GM21515 (cell line): ENCODE measurements around the gene KAZALD1.
"Not testable (repeated sequence)": the region's sequence is repeated elsewhere in the genome, so short reads cannot be mapped to it uniquely, and the experiment has no call there.

Experiments used
- ATAC-seq: cut with Tn5 transposase; IDR thresholded peaks from one replicate; pipeline ENCODE4 v1.9.1; 2021; ENCODE audit not compliant: unreplicated experiment

Gene KAZALD1

DNA sequence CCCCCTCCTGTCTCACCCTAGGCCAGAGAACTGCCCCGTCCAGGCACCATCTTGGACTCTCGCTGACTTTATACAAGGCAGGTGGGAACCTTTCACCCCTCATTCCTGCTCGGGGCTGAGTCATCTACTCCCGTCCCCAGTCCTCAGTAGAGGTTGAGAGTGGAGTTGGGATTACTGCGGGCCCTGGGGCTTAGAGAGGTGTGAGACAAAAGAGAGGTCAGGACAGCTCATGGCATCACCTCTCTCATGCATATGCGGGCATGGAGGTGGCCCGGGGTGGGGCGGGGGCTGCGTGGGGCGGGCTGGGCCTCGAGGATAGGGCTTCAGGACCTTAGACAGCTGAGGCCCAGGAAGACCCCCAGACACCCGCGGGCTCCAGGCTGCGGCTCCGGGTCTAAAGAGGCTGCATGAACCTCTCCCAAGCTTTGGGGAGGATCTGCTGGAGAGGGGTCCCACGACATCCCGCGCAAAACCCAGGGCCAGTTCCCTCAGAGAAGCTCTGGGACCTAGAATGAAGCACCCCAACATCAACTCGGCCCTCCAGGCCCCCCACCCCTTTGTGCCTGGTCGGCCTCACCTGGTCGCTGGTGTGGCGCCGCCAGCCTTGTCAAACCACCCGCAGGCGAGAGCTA is 31.2 kb upstream of the KAZALD1 start:
- ATAC-seq, result no peak

DNA sequence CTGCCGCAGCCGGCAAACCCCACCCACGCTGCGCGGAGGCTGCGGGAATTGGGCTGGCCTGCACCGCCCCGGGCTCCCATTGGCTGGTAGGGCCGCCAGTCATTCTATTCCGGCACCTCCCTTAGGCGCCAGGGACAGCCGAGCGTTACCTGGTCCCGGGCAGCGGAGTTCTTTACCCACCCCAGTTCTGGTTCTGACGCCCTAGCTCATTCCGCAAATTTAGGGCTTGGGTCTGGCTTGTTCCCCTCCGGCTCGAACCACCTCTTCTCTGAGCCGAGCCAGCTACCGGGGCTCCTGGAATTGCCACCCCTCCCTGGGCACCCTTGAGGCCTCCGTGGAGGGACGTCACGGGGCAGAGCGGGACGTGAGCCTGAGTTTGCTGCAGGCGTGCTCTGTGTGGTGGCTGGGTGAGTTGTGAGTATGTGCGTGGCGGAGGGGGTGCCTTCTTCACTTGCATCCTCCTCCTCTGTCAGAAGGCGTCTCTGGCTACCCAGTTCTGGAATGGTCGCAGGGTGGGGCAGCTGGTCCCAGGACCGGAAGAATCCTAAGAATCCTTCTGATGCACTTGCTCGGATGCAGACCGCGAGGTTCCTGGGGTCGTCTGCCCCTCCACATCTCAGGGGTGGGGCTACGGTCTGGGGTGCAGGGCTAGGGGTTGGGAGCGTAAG is 30.5 kb upstream of the KAZALD1 start, which contains the start of the genes PDZD7 and SFXN3:
Gene PDZD7, minus strand, starts transcription at position 2 of the 668 bp plus-strand sequence. CDS start 910 bp downstream, outside the sequence.
Gene SFXN3, plus strand, starts transcription at position 107 of the 668 bp plus-strand sequence. CDS start 3,461 bp downstream, outside the sequence.
- ATAC-seq, result peak; percentile 94

DNA sequence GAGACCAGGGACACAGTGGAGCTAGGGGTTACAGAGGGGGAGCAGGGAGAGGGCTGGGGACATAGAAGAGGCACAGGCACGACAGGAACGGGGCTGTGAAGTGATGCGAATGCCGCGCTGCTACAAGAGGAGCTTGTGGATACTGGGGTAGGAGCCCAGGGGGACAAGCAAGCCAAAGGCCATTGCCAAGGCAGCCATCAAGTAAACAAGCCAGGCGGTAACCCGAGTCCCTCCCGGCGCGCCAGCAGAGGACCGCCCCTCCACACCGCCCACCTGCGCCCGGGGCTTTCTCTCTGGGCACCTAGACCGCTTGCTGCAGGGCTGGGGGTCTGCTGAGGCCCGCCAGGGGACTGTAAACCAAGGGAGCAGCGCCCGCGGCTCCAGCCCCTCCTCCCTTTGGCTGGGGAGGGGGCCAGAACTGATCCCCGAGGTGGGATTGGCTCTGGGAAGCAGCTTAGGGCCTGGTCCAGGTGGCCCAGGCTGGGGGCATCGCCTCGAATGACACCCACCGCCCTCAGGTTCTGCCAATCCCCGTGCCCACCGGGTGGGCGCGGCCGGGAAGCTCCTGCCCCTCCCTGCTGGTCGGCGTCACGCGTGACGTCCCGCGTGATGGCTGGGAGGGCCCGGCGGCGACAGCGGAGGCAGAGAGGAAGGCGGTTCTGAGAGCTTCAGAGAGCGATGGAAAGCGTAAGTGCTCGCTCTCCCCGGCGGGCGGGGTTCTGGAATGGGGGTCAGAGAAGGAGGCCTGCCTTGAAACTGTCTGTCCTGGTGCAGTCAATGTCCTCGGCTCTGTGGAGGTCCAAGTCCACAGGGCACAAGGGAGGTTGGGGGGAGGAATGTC is 29.8 kb upstream of the KAZALD1 start:
- peak; percentile 39 for ATAC-seq

DNA sequence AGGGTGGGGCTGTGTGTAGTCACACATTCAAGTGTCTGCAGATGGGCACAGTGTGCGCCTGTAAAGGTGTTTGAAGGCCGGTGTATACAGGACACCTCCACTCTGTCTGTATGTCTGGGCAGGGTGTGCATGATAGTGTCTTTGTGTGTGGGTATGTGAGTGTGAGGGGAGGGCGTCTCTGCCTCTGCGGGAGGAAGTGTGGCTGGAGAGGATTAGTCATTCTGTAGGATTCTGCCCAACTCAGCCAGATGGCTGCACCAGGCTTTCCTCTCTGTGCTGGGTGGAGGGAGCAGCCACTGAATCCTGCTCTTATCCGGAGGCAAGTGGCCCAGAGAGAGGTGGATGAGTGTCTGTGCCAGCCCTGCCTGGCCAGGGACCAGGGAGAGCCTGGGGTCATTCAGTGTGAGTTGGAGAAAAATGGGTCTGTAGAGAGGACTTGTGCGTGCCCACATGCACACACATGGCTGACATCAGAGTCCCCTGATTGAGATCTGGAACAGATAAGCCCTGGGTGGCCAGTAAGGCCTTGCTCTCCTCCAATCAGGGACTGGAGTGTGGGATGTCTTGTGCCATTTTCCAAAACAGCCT is 29.1 kb upstream of the KAZALD1 start:
- ATAC-seq, result peak; percentile 3

DNA sequence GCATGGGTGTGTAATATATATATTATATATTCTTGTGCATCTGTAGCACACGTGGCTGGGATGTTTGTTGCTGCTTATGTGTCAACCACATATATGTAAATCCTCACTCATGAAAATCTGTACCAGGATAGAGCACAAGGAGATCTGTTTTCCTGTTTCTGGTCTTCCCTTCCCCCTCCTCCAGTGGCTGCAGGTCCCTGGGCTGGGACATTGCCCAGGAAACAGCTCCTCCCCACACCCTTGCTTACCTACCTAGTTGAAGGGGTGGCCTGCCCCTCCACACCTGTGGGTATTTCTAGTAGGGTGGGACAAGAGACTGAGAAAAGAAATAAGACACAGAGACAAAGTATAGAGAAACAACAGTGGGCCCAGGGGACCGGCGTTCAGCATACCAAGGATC is 28.5 kb upstream of the KAZALD1 start:
- no peak for ATAC-seq

DNA sequence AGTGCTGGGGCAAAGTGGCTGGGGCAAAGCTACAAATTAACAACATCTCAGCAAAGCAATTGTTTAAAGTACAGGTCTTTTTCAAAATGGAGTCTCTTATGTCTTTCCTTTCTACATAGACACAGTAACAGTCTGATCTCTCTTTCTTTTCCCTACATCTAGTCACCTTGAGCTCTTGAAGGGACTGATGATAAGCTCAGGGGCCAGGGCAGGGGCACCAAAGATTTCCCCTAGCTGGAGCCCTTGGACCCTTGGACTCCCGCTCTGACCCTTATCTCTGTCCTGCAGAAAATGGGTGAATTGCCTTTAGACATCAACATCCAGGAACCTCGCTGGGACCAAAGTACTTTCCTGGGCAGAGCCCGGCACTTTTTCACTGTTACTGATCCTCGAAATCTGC is 27.4 kb upstream of the KAZALD1 start:
- not testable (repeated sequence) for ATAC-seq

DNA sequence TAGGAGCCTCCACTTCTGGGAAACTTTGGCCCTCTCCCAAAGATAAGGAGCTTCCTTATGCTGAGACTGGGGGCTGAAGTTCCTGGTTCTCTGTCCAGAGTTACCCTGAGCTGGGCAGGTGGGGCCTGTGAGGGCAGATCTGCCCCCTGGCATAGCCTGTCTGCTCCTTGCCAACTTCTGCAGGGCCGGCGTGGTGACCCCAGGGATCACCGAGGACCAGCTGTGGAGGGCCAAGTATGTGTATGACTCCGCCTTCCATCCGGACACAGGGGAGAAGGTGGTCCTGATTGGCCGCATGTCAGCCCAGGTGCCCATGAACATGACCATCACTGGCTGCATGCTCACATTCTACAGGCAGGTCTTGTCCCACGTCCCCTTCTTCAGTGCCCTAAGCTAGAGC is 26.5 kb upstream of the KAZALD1 start:
- ATAC-seq, result no peak

DNA sequence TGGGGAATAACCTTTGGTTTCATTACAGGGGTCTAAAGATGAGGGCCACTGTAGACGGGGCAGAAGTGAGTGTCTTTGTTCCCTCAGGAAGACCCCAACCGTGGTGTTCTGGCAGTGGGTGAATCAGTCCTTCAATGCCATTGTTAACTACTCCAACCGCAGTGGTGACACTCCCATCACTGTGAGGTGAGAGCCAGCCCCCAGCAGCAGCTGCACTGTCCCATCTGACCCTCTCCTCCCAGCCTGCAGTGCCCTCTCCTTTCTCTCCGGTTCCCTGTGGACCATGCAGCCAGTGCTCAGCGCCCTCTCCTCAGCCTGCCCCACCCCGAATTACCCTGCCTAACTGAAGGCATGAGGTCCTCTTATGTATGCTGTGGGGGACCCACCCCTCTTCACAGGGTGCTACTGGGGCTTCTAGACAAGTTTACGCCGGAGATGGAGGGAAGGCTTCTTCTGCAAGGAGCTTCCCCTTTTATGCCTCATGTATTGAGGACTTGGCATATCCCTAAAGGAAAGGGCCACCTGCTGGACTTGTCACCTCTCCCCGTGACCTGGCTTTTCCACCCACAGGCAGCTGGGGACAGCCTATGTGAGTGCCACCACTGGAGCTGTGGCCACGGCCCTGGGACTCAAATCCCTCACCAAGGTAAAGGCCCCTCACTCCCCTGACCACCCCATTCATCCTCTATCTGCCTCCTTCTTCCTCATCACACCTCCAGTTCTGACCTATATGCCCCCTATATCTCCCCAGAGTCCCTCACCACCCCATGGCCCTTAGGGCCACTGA is 25.7 kb upstream of the KAZALD1 start:
- no peak for ATAC-seq

DNA sequence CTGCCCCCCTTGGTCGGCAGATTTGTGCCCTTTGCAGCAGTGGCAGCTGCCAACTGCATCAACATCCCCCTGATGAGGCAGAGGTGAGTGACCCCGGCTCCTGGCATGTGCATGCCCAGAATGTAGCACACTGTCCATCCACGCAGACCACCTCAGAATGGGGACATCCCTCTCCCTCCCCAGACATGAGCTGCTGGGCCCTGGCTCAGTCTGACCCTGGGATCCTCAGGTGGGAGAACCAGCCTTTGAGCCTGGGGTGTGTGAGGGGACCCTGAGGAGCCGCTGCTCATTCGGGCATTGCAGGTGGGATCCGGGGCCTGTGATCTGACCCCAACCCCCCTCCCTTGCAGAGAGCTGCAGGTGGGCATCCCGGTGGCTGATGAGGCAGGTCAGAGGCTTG is 25.1 kb upstream of the KAZALD1 start:
- no peak for ATAC-seq

DNA sequence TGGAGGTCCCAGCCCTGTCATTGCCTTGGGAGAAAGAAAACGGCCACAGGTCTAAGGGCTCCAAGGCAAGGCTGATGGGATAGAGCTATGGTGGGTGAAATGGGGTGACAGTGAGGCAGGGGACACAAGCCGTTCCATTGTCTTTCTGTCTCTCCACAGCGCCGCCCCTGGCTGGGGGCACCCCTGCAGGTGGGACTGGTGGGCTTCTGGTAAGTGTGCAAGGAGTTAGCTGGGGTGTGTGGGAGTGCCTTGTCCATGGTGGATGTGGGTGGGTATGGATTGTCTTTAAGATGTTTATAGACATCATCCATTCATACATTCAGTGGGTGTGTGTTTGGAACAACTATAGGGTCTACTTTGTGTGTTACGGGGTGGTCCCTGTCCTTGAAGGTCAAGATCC is 23.3 kb upstream of the KAZALD1 start:
- no peak for ATAC-seq

DNA sequence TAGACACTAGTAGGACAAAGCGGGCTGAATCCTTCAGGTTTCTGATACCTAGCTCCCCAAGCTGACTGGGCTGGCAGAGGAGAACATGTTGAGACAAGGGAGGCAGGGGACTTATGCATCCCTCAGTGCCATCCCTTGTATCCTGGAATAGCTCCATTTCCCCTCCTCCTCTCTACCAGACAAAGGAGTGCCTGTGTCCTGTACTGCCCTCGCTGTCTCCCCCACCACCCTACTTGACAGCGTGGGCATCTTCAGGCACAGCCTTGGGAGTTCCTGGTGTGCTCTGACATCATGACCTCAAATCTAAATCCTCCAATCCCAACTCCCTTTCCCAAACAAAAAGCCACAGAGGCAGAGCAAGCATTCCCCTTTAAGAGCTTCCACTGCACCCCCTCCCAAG is 21.7 kb upstream of the KAZALD1 start:
- no peak for ATAC-seq

DNA sequence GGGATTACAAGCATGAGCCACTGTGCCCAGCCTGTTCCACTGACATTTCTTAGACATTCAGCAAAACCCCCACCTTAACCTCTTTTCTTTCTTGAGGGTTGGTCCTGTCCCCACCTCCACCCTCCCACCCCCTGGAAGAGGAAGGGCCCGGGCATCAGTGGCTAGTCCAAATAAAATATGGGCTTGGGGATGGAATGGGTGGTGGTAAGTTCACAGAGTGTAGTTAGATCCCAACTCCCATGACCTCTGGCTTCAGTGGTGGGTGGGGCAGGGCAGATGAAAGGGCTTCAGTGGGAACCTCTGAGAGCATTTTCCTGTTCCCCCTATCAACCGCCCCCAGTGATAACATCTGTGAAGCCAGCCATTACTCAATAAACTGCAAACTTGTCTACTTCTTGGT is 20.9 kb upstream of the KAZALD1 start:
- no peak for ATAC-seq

DNA sequence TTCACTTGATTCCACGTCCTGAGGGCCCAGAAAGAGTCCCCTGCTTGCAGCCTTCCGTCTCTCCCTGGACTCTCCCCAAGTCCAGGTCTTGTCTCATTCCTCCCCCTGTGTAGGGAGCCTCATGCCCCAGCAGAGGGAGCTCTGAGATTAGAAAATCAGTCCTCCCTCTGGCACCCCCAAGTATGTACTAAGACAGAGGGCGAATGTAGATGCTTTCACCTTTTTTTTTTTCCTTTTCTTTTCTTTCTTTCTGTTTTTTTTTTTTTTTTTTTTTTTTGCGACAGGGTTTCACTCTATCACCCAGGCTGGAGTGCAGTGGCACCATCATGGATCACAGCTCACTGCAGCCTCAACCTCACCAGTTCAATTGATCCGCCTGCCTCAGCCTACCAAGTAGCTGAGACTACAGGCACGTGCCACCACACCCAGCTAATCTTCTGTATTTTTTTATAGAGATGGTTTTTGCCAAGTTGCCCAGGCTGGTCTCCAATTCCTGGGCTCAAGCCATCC is 20.5 kb upstream of the KAZALD1 start:
- ATAC-seq, result peak; percentile 45

DNA sequence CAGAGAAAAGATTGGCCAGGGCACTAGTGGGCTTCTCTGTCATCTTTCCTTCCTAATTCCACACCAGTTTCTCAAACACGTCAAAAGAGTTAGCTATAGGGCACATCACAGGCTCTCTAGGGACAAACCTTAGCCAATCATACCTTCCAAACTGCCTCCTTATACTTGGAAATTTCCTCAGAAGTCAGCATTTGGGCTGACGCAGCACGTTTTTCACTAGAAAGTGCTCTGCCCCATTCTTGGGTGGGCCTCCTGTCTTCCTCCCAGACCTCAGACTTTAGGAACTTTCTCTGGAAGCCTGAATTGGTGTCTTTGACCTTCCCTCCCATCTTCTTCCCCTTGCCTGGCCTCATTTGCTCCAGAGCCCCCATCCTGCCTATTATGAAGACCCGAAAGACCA is 19.7 kb upstream of the KAZALD1 start:
- ATAC-seq, result no peak

DNA sequence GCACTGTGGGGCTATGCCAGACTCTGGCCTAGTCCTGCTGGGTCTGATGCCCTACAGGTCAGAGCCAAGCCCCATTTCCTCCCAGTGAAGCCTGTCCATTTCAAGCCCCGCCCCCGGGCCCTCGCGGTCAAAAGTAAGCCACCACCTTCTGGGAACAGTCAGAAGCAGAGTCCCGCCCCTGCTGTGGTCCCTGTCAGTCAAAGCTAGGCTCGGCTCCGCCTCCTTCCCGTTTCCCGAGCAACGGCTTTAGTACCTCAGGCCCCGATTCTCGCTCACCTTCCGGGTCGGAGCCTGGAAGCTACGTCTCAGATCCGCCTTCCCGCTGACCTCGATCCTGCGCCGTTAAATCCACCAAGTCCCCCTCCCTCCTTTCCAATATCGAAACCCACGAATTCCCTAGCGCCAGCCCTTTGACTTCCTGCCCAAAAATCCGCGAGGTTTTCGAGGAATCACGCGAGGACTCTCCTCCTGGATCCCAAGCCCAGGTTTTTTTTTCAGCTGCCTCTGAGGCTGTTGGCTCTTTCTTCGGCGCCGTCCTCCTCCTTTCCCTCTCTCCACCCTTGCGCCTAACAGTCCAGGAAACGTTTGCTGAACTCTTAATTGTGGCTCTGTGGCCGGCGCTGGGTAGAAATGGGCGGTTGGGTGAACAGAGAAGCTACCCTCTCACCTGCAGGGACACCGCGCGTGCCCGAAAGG is 19.0 kb upstream of the KAZALD1 start:
- ATAC-seq, result peak; percentile 91

DNA sequence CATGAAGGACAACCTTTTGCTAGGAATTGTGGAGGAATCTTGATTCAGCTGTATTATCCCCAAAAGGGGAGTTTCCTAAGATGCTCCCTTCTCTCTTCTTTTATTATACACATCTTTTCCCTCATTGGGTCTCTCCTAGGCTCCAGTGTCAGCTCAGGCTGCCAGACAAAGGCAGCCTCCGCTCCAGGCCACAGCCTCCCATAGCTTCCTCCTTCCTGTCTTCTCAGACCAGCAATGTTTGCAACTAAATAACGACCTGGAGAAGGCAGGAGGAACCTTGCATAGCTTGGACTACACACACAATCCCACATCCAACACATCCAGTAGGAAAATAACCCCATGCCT is 18.5 kb upstream of the KAZALD1 start:
- ATAC-seq, result no peak

DNA sequence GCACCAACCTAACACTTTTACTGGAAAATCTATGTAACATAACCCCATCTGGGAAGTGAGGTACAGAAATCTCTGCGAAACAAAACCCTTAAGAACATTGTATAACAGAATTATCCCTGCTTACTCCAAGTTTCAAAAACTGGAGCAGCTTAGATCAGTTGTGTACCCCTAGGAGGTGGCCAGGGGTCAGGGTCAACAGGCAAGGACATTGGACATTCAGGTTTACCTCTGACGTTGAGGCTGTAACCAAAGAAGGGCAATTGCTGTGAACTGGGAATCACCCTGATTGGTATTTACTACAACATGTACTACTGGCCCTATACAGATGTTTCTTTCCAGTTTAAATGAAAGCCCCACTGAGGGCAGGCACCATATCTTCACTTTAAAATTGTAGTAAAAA is 17.7 kb upstream of the KAZALD1 start:
- no peak for ATAC-seq

DNA sequence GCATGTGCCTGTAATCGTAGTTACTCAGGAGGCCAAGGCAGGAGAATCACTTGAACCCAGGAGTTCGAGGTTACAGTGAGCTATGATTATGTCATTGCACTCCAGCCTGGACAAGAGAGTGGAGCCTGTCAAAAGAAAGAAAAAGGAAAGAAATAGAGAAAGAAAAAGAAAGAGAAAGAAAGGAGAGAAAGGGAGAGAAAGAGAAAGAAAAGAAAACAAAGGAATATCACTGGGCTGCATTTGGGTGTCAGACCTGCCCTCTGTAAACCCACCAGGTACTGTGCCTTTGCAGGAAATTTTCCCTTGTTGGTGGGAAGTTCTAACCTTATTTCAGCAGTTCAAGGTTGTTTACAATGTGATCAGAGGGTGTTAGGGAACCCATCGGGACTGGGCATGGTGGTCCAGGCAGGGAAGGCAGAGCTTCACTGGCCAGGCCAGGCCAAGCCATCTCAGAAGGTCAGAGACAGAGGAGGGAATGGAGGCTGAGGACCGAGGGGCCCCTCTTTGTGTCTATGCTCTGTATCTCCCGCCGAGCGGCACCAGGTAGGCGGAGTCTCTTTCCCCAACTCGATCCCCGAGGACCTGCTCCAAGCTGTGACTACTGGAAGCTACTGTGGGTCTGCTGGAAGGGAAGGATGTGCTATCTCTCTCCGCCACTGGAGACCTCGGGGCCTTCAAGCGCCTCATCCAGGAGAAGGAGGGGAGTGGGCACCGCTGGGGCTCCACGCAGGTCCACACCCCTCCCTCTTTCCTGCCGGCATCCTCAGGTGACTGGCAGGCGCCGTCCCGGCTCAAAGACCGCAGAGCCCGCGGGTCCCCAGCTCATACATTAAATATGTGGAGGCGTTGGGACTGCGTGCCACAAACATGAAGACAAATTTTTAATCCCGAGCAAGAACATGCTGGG is 15.2 kb upstream of the KAZALD1 start:
- ATAC-seq, result no peak

DNA sequence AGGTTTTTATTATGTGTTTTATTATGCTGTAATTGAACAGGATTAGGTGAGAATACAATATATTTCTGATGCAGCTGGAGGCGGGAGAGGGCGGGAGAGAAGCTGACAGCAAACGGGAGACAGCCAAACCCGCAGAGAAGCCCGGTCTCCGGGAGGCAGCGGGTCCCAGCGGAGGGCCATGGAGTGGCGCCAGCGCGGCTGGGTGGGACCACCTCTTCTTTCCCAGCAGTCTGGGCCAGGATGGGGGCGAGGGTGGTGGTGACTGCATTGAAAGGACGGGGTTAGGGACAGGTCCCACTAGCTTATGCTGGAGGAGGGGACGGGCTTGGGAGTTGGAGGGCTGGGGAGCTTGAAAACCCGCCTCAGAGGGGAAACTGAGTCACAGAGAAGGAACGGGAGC is 14.5 kb upstream of the KAZALD1 start:
- no peak for ATAC-seq
